ENCODE data around the gene RABGEF1.
"Not testable (repeated sequence)": the region's sequence is repeated elsewhere in the genome, so short reads cannot be mapped to it uniquely, and the experiment has no call there.

The RABGEF1 gene

GRCh38 chr7:66740302-66740979 is at the start of gene RABGEF1:
TSS of gene RABGEF1 (plus strand) at chr7:66740733. CDS start at chr7:66771900, 31,167 bp downstream.
- H3K4me3 ChIP-seq (ENCODE audit: low read depth, low read length), result peak within 1 kb of the TSS; percentile 88

- H3K4me3 ChIP-seq (ENCODE audit: low read depth, low read length), result no peak overlapping the region
These were observed 47.2 kb upstream of the RABGEF1 start for GRCh38 chr7:66693331-66693730.

- H3K4me3 ChIP-seq (ENCODE audit: low read depth, low read length), result no peak overlapping the region
These were observed 46.2 kb upstream of the RABGEF1 start for GRCh38 chr7:66694286-66694685.

GRCh38 chr7:66695417-66695816 is 45.1 kb upstream of the RABGEF1 start:
- not testable (repeated sequence) for H3K4me3 ChIP-seq (ENCODE audit: low read depth, low read length)

- H3K4me3 ChIP-seq (ENCODE audit: low read depth, low read length), result not testable (repeated sequence)
These were observed 44.4 kb upstream of the RABGEF1 start for GRCh38 chr7:66696134-66696533.

- no peak overlapping the region for H3K4me3 ChIP-seq (ENCODE audit: low read depth, low read length)
These were observed 43.8 kb upstream of the RABGEF1 start for GRCh38 chr7:66696774-66697191.

- H3K4me3 ChIP-seq (ENCODE audit: low read depth, low read length), result no peak overlapping the region
These were observed 42.8 kb upstream of the RABGEF1 start for GRCh38 chr7:66697449-66698438.

- no peak overlapping the region for H3K4me3 ChIP-seq (ENCODE audit: low read depth, low read length)
These were observed 41.8 kb upstream of the RABGEF1 start for GRCh38 chr7:66698652-66699205.

GRCh38 chr7:66699998-66700397 is 40.5 kb upstream of the RABGEF1 start:
- no peak overlapping the region for H3K4me3 ChIP-seq (ENCODE audit: low read depth, low read length)

- no peak overlapping the region for H3K4me3 ChIP-seq (ENCODE audit: low read depth, low read length)
These were observed 39.9 kb upstream of the RABGEF1 start for GRCh38 chr7:66700633-66701131.

GRCh38 chr7:66707825-66708224 is 32.7 kb upstream of the RABGEF1 start:
- H3K4me3 ChIP-seq (ENCODE audit: low read depth, low read length), result no peak overlapping the region

- not testable (repeated sequence) for H3K4me3 ChIP-seq (ENCODE audit: low read depth, low read length)
These were observed 29.8 kb upstream of the RABGEF1 start for GRCh38 chr7:66710752-66711151.

GRCh38 chr7:66713687-66714086 is 26.8 kb upstream of the RABGEF1 start:
- no peak overlapping the region for H3K4me3 ChIP-seq (ENCODE audit: low read depth, low read length)

GRCh38 chr7:66716634-66717033 is 23.9 kb upstream of the RABGEF1 start:
- not testable (repeated sequence) for H3K4me3 ChIP-seq (ENCODE audit: low read depth, low read length)

GRCh38 chr7:66720561-66720960 is 20.0 kb upstream of the RABGEF1 start:
- H3K4me3 ChIP-seq (ENCODE audit: low read depth, low read length), result no peak overlapping the region

- no peak overlapping the region for H3K4me3 ChIP-seq (ENCODE audit: low read depth, low read length)
These were observed 14.7 kb upstream of the RABGEF1 start for GRCh38 chr7:66725843-66726242.

- H3K4me3 ChIP-seq (ENCODE audit: low read depth, low read length), result no peak overlapping the region
These were observed 13.5 kb upstream of the RABGEF1 start for GRCh38 chr7:66727058-66727457.

- no peak overlapping the region for H3K4me3 ChIP-seq (ENCODE audit: low read depth, low read length)
These were observed 12.0 kb upstream of the RABGEF1 start for GRCh38 chr7:66728571-66728970.

- no peak overlapping the region for H3K4me3 ChIP-seq (ENCODE audit: low read depth, low read length)
These were observed 11.3 kb upstream of the RABGEF1 start for GRCh38 chr7:66729274-66729673.

- no peak overlapping the region for H3K4me3 ChIP-seq (ENCODE audit: low read depth, low read length)
These were observed 8.5 kb upstream of the RABGEF1 start for GRCh38 chr7:66731986-66732385.

GRCh38 chr7:66732439-66732838 is 8.1 kb upstream of the RABGEF1 start:
- H3K4me3 ChIP-seq (ENCODE audit: low read depth, low read length), result no peak overlapping the region

Data from iPS-11a (cell line).